Right atrium auricular region (tissue), 2 donors: ENCODE data around the gene DCBLD2. TPM values are rescaled to one million over a fixed set of nuclear protein-coding genes. Genes with fewer than 3 reads are reported as not detected.

Experiments used
- DNase-seq: peaks from one replicate; pipeline ENCODE4 v3.0.0-alpha.2; 2019; ENCODE audit warnings: low spot score
- H3K27ac ChIP-seq, 2 donors: fragments of 200-600 bp; sonication (generic); 1 replicate in 1 of 2; 2 replicates in 1 of 2; pipeline ENCODE4 v1.5.1; 2016 to 2019
- H3K27me3 ChIP-seq, 2 donors: fragments of 200-600 bp; sonication (generic); one replicate each; pipeline versions ENCODE4 v1.5.1 to v1.6.0; 2017 to 2019
- H3K36me3 ChIP-seq: fragments of 200-600 bp; sonication (generic); one replicate; pipeline ENCODE4 v1.5.1; 2016
- H3K4me1 ChIP-seq, 2 donors: fragments of 200-600 bp; sonication (generic); one replicate each; pipeline versions ENCODE4 v1.5.1 to v1.6.0; 2017 to 2019
- H3K4me3 ChIP-seq, 2 donors: fragments of 200-600 bp; sonication (generic); 1 replicate in 1 of 2; 2 replicates in 1 of 2; pipeline ENCODE4 v1.5.1; 2017 to 2019; ENCODE audit warnings: mild to moderate bottlenecking in 1 of 2, moderate library complexity in 1 of 2
- H3K9me3 ChIP-seq, 2 donors: fragments of 200-600 bp; sonication (generic); one replicate each; pipeline ENCODE4 v1.5.1; 2019
- CTCF ChIP-seq, 2 donors: fragments of 200-600 bp; sonication (generic); IDR thresholded peaks; one replicate each; pipeline ENCODE4 v1.5.1; 2019; ENCODE audit warnings: antibody characterized with exemption in 2 of 2
- total RNA-seq, 2 donors: library from RNA; depleted of rRNA; stranded (reverse); fragments of >200 nt; gene quantifications; one replicate each; pipeline ENCODE4 v1.1.0, GENCODE V29; 2016

The DCBLD2 gene
- total RNA-seq, 2 donors from 2014 or later, result 34.3 to 55.8 TPM

DNA sequence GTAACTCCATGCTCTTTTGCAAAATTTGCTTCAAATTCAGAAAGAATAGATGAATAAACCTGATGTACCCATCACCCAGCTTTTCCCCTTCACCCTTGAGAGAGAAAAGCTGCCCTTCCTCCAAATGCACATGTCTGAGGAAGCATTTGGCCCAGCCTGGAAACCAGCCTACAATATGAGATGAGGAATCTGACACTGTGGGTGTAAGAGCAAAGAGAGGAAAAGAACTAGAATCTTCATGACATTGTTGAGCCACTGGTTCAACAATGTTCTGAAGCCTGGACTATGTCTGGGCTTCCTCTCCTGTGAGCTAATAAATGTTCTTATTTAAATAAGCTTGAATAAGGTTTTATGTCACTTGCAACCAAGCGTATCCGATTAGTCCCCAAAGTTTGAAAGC lies 18.7 kb upstream of the DCBLD2 start:
- Histone ChIP-seq H3K27me3 (no peaks in the 10 kb centered on the region), H3K4me1 (no peaks in the 10 kb centered on the region), H3K9me3 (no peaks in the 10 kb centered on the region), H3K36me3 (no peaks in the 10 kb centered on the region), H3K27ac (no peak overlapping the region), H3K4me3 (no peak overlapping the region)
- TF ChIP-seq CTCF (IDR thresholded peaks at IDR 0.05), result no peak
- DNase-seq, result no peak

DNA sequence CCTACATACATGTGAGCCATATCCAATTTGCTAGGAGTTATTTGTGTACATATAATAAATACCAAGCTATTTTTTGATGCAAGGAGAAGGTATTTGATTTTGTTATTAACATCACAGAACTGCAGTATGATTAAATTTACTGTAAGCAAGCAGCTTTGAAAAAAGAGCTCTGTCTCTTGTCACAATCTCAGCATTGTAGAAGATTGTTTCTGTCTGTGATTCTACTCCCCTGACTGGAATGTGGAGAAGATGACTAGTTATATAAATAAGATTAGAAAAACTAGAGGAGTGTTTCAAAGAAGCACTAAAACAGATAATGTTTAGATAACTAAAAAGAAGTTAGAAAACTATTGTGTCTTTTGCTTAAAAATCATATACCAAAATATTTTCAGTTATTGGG lies 17.1 kb upstream of the DCBLD2 start:
- Histone ChIP-seq H3K4me3 (no peak overlapping the region), H3K27me3 (no peaks in the 10 kb centered on the region), H3K27ac (no peak overlapping the region), H3K9me3 (no peaks in the 10 kb centered on the region), H3K36me3 (no peaks in the 10 kb centered on the region), H3K4me1 (no peaks in the 10 kb centered on the region)
- TF ChIP-seq CTCF (IDR thresholded peaks at IDR 0.05), result no peak
- DNase-seq, result no peak

GRCh38 chr3:98917608-98918007 lies 16.1 kb upstream of the DCBLD2 start:
- H3K4me3 ChIP-seq, result no peak overlapping the region
- no peak overlapping the region for H3K27ac ChIP-seq
- no peaks in the 10 kb centered on the region for H3K9me3 ChIP-seq
- no peaks in the 10 kb centered on the region for H3K27me3 ChIP-seq
- H3K36me3 ChIP-seq, result no peaks in the 10 kb centered on the region
- no peaks in the 10 kb centered on the region for H3K4me1 ChIP-seq
- no peak for DNase-seq
- no peak for TF ChIP-seq CTCF (IDR thresholded peaks at IDR 0.05)

- Histone ChIP-seq H3K9me3 (no peaks in the 10 kb centered on the region), H3K36me3 (no peaks in the 10 kb centered on the region), H3K4me3 (no peak overlapping the region), H3K27me3 (no peaks in the 10 kb centered on the region), H3K27ac (no peak overlapping the region), H3K4me1 (no peaks in the 10 kb centered on the region)
- TF ChIP-seq CTCF (IDR thresholded peaks at IDR 0.05), result no peak
- no peak for DNase-seq
Observed at GRCh38 chr3:98914210-98915080, 12.9 kb upstream of the DCBLD2 start.

DNA sequence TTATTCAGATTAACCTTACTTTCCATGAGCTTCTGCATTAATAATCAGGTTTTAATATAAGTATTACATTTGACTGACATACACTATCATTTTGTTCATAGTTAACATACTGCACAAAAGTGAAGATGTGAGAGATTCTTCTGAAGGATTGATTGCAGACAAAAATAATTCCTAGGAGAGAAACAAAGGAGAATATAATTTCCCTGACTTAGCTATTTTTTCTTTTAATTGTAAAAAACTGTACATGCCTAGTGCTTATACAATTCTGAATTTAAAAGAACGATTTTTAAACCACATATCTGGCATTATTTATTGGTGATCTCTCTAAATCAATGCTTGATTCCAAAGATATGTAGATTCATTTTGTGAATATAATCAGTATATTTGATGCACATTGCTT lies 11.0 kb upstream of the DCBLD2 start:
- Histone ChIP-seq H3K36me3 (no peaks in the 10 kb centered on the region), H3K4me1 (no peaks in the 10 kb centered on the region), H3K4me3 (no peak overlapping the region), H3K9me3 (no peaks in the 10 kb centered on the region), H3K27me3 (no peaks in the 10 kb centered on the region), H3K27ac (no peak overlapping the region)
- TF ChIP-seq CTCF (IDR thresholded peaks at IDR 0.05), result no peak
- no peak for DNase-seq

GRCh38 chr3:98906230-98906629 lies 4.7 kb upstream of the DCBLD2 start:
- H3K27me3 ChIP-seq, result no peaks in the 10 kb centered on the region
- no peaks in the 10 kb centered on the region for H3K9me3 ChIP-seq
- TF ChIP-seq CTCF (IDR thresholded peaks at IDR 0.05), result no peak
- no peak overlapping the region for H3K4me3 ChIP-seq
- H3K36me3 ChIP-seq, result no peaks in the 10 kb centered on the region
- no peak overlapping the region for H3K27ac ChIP-seq
- H3K4me1 ChIP-seq, result no peaks in the 10 kb centered on the region
- no peak for DNase-seq
